ENCODE results near the gene C1orf232.

- TF ChIP-seq, protein P1, sequence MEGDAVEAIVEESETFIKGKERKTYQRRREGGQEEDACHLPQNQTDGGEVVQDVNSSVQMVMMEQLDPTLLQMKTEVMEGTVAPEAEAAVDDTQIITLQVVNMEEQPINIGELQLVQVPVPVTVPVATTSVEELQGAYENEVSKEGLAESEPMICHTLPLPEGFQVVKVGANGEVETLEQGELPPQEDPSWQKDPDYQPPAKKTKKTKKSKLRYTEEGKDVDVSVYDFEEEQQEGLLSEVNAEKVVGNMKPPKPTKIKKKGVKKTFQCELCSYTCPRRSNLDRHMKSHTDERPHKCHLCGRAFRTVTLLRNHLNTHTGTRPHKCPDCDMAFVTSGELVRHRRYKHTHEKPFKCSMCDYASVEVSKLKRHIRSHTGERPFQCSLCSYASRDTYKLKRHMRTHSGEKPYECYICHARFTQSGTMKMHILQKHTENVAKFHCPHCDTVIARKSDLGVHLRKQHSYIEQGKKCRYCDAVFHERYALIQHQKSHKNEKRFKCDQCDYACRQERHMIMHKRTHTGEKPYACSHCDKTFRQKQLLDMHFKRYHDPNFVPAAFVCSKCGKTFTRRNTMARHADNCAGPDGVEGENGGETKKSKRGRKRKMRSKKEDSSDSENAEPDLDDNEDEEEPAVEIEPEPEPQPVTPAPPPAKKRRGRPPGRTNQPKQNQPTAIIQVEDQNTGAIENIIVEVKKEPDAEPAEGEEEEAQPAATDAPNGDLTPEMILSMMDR (conservative IDR thresholded peaks at IDR 0.05; ENCODE audit: low read depth, low read length), result no peak
- no peak for TF ChIP-seq EZH2 (IDR thresholded peaks at IDR 0.05; ENCODE audit: borderline replicate concordance, low read depth, low read length, poor library complexity, severe bottlenecking)
These were observed 19.7 kb upstream of the C1orf232 start for GRCh38 chr1:26188477-26188876.

Measured in A673 (cell line).